ENCODE results near the gene RAB6D.
"Not testable (repeated sequence)": the region's sequence is repeated elsewhere in the genome, so short reads cannot be mapped to it uniquely, and the experiment has no call there.

RAB6D gene

GRCh38 chr2:131363703-131364186 is at the start of gene RAB6D:
TSS of gene RAB6D (minus strand) at chr2:131364168. CDS start at chr2:131363720, 448 bp downstream.
- not testable (repeated sequence) for H3K4me3 ChIP-seq (ENCODE audit: low read length)

- H3K4me3 ChIP-seq (ENCODE audit: low read length): no peak overlapping the region
- no peak for TF ChIP-seq ZNF274 (IDR thresholded peaks at IDR 0.05; ENCODE audit: low read depth, low read length)
Measured at GRCh38 chr2:131413148-131413747, 49.3 kb upstream of the RAB6D start.

- no peak for TF ChIP-seq ZNF274 (IDR thresholded peaks at IDR 0.05; ENCODE audit: low read depth, low read length)
- no peak overlapping the region for H3K4me3 ChIP-seq (ENCODE audit: low read length)
Measured at GRCh38 chr2:131410173-131410572, 46.2 kb upstream of the RAB6D start.

GRCh38 chr2:131408778-131409177 is 44.8 kb upstream of the RAB6D start:
- TF ChIP-seq ZNF274 (IDR thresholded peaks at IDR 0.05; ENCODE audit: low read depth, low read length): no peak
- no peak overlapping the region for H3K4me3 ChIP-seq (ENCODE audit: low read length)

GRCh38 chr2:131408207-131408606 is 44.2 kb upstream of the RAB6D start:
- TF ChIP-seq ZNF274 (IDR thresholded peaks at IDR 0.05; ENCODE audit: low read depth, low read length): no peak
- no peak overlapping the region for H3K4me3 ChIP-seq (ENCODE audit: low read length)

GRCh38 chr2:131404753-131405152 is 40.8 kb upstream of the RAB6D start:
- no peak overlapping the region for H3K4me3 ChIP-seq (ENCODE audit: low read length)
- no peak for TF ChIP-seq ZNF274 (IDR thresholded peaks at IDR 0.05; ENCODE audit: low read depth, low read length)

- TF ChIP-seq ZNF274 (IDR thresholded peaks at IDR 0.05; ENCODE audit: low read depth, low read length): no peak
- no peak overlapping the region for H3K4me3 ChIP-seq (ENCODE audit: low read length)
Measured at GRCh38 chr2:131402320-131403039, 38.5 kb upstream of the RAB6D start.

GRCh38 chr2:131400849-131401248 is 36.9 kb upstream of the RAB6D start:
- no peak overlapping the region for H3K4me3 ChIP-seq (ENCODE audit: low read length)
- no peak for TF ChIP-seq ZNF274 (IDR thresholded peaks at IDR 0.05; ENCODE audit: low read depth, low read length)

GRCh38 chr2:131400441-131400840 is 36.5 kb upstream of the RAB6D start:
- H3K4me3 ChIP-seq (ENCODE audit: low read length): not testable (repeated sequence)

- not testable (repeated sequence) for H3K4me3 ChIP-seq (ENCODE audit: low read length)
Measured at GRCh38 chr2:131396209-131396608, 32.2 kb upstream of the RAB6D start.

GRCh38 chr2:131395024-131395645 is 31.2 kb upstream of the RAB6D start:
- H3K4me3 ChIP-seq (ENCODE audit: low read length): not testable (repeated sequence)

- no peak for TF ChIP-seq ZNF274 (IDR thresholded peaks at IDR 0.05; ENCODE audit: low read depth, low read length)
- no peak overlapping the region for H3K4me3 ChIP-seq (ENCODE audit: low read length)
Measured at GRCh38 chr2:131394147-131394931, 30.4 kb upstream of the RAB6D start.

- H3K4me3 ChIP-seq (ENCODE audit: low read length): not testable (repeated sequence)
Measured at GRCh38 chr2:131391953-131392352, 28.0 kb upstream of the RAB6D start.

- H3K4me3 ChIP-seq (ENCODE audit: low read length): not testable (repeated sequence)
Measured at GRCh38 chr2:131391471-131391870, 27.5 kb upstream of the RAB6D start.

- not testable (repeated sequence) for H3K4me3 ChIP-seq (ENCODE audit: low read length)
Measured at GRCh38 chr2:131390495-131391130, 26.6 kb upstream of the RAB6D start.
